Measurements from ENCODE around the gene NEUROD4. TPM values are rescaled to one million over a fixed set of nuclear protein-coding genes. Genes with fewer than 3 reads are reported as not detected.

The NEUROD4 gene
- total and polyA plus RNA-seq, 2 experiments from 2014 or later: not detected

GRCh38 chr12:55017416-55017925 lies 2.3 kb upstream of the NEUROD4 start:
- Histone ChIP-seq H3K36me3 (no peaks in the 10 kb centered on the region), H3K9me3 (ENCODE audit: low read depth) (no peaks in the 10 kb centered on the region), H3K27ac (no peak overlapping the region), H3K27me3 (peaks cover 8% of the 10 kb centered on the region), H3K4me3 (no peak overlapping the region), H3K4me1 (ENCODE audit: low read depth) (no peaks in the 10 kb centered on the region)
- no peak for TF ChIP-seq CTCF (IDR thresholded peaks at IDR 0.05; ENCODE audit: low read depth, low read length)
- DNase-seq (ENCODE audit: low read depth in 1 of 2, low spot score in 1 of 2): no peak

GRCh38 chr12:55024575-55024974 lies 4.8 kb downstream of the NEUROD4 start:
- H3K27me3 ChIP-seq: peaks cover 17% of the 10 kb centered on the region
- TF ChIP-seq CTCF (IDR thresholded peaks at IDR 0.05; ENCODE audit: low read depth, low read length): no peak

DNA sequence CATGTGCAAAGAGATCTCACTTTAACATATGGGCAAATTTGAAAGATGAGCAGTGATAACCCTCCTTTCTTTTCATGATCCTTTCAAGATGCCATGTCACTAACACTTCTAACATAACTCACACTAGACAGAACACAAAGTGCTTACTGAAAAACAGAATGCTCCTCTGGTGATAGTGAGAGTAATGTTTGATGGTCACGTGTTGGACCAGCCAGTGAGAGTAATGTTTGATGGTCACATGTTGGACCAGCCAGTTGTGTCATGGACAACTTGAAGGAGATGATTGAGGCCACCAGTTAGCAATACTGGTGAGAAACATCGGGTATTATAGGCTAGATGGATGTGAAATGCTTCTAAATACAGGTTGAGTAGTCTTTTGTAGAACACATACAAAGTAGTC lies 5.7 kb downstream of the NEUROD4 start:
- Histone ChIP-seq H3K27me3 (peaks cover 12% of the 10 kb centered on the region), H3K9me3 (ENCODE audit: low read depth) (no peaks in the 10 kb centered on the region), H3K4me1 (ENCODE audit: low read depth) (no peaks in the 10 kb centered on the region), H3K27ac (no peak overlapping the region), H3K36me3 (no peaks in the 10 kb centered on the region), H3K4me3 (no peak overlapping the region)
- TF ChIP-seq CTCF (IDR thresholded peaks at IDR 0.05; ENCODE audit: low read depth, low read length): no peak
- no peak for DNase-seq (ENCODE audit: low read depth in 1 of 2, low spot score in 1 of 2)

More at GRCh38 chr12:55024575-55024974, 4.8 kb downstream of the NEUROD4 start:
- H3K36me3 ChIP-seq: no peaks in the 10 kb centered on the region
- no peak overlapping the region for H3K27ac ChIP-seq
- no peak for DNase-seq (ENCODE audit: low read depth in 1 of 2, low spot score in 1 of 2)
- H3K4me1 ChIP-seq (ENCODE audit: low read depth): no peaks in the 10 kb centered on the region
- H3K9me3 ChIP-seq (ENCODE audit: low read depth): no peaks in the 10 kb centered on the region
- H3K4me3 ChIP-seq: no peak overlapping the region

GRCh38 chr12:55034218-55034617 lies 14.4 kb downstream of the NEUROD4 start:
- Histone ChIP-seq H3K27me3 (no peaks in the 10 kb centered on the region), H3K36me3 (no peaks in the 10 kb centered on the region), H3K4me1 (ENCODE audit: low read depth) (no peaks in the 10 kb centered on the region), H3K4me3 (no peak overlapping the region), H3K27ac (no peak overlapping the region), H3K9me3 (ENCODE audit: low read depth) (no peaks in the 10 kb centered on the region)
- TF ChIP-seq CTCF (IDR thresholded peaks at IDR 0.05; ENCODE audit: low read depth, low read length): no peak
- no peak for DNase-seq (ENCODE audit: low read depth in 1 of 2, low spot score in 1 of 2)

DNA sequence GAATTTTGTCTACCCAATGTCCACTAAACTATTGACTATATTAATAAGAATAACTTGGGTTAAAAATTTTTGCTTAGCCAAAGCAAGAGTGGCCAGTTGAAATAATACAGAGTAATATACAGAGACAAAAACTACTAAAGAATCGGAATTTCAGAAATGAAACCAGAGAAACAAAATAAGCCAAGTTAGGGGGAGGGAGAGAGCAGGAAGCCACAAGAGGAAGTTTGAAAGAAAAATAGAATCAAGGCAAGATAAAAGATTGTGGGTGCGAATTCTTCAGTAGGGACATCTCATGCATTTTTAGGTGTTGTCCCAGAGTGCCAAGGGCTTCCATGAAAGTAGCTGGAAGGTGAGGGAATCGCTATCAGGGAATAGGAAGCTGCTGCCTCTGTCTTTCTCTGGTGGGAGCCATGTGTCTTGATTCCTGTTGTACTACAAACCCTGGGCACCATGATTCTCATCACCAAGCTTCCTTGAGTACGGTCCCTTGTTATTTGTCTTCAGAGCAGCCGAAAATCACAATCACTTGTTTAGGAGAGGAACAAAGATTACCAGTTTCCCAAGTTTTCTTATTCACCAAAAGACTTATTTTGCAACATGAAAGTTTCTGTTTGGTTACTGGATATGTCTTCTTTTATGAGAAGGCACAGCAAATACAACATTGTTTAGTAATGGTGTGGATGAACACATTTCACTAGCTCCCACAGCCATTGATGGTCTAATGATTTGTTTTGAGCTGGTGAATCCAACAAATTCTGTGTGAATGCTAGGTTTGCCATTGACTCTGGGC lies 16.7 kb downstream of the NEUROD4 start:
- Histone ChIP-seq H3K36me3 (no peaks in the 10 kb centered on the region), H3K27ac (no peak overlapping the region), H3K9me3 (ENCODE audit: low read depth) (no peaks in the 10 kb centered on the region), H3K27me3 (peaks cover 8% of the 10 kb centered on the region), H3K4me1 (ENCODE audit: low read depth) (no peaks in the 10 kb centered on the region), H3K4me3 (no peak overlapping the region)
- no peak for TF ChIP-seq CTCF (IDR thresholded peaks at IDR 0.05; ENCODE audit: low read depth, low read length)
- DNase-seq (ENCODE audit: low read depth in 1 of 2, low spot score in 1 of 2): no peak
